HL-60 (cell line): ENCODE data around the gene EML5.

Experiments used
- CTCF ChIP-seq: IDR thresholded peaks from one replicate; pipeline ENCODE4 v1.5.1; 2011; ENCODE audit warnings: low read length, control low read depth, inconsistent platforms; ENCODE audit not compliant: insufficient read depth
- GABPA ChIP-seq: IDR thresholded peaks from 2 replicates; pipeline ENCODE4 v1.6.1; 2012; ENCODE audit warnings: low read depth
- POLR2AphosphoS5 ChIP-seq: IDR thresholded peaks from 2 replicates; pipeline ENCODE4 v1.6.1; 2012; ENCODE audit warnings: low read depth
- REST ChIP-seq: IDR thresholded peaks from 2 replicates; pipeline ENCODE4 v1.6.1; 2012; ENCODE audit warnings: low read depth; ENCODE audit not compliant: insufficient replicate concordance
- SPI1 ChIP-seq: IDR thresholded peaks from 2 replicates; pipeline ENCODE4 v1.6.1; 2012; ENCODE audit warnings: low read depth, mild to moderate bottlenecking, borderline replicate concordance

- no peak for TF ChIP-seq CTCF
- TF ChIP-seq GABPA, result no peak
- TF ChIP-seq POLR2AphosphoS5, result no peak
- no peak for TF ChIP-seq REST
- no peak for TF ChIP-seq SPI1
Observed at GRCh38 chr14:88804477-88804876, 11.7 kb upstream of the EML5 start.
